Measurements from ENCODE around the gene OR4L1. TPM values are rescaled to one million over a fixed set of nuclear protein-coding genes. Genes with fewer than 3 reads are reported as not detected.

OR4L1 gene
- total RNA-seq, 2 experiments from 2014 or later, result not detected

DNA sequence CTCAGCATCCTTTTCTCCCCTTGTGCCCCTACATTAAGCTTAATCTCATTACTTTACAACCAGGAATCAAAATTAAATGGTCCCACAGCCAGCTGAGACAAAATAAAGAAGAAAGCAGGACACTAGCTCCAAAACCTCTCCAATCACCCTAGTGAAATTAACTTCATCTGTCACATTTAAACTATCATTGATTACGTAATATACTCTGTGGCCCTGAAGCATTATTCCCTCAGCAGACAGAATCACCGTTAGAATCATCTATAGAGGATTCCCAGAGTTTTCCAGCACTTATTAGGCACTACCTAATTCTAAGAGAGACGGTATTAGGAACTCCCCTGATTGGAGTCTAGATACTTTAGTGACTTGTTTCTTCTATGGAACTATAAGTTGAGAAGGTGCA is 50.6 kb downstream of the OR4L1 start, which contains the start of gene OR4K17:
Gene OR4K17, plus strand, starts transcription at position 302 of the 400 bp plus-strand sequence. CDS start 6,761 bp downstream, outside the sequence.
- Mint-ChIP-seq H3K27me3 (no peaks in the 10 kb centered on the region), H3K4me1 (ENCODE audit: low read depth) (no peaks in the 10 kb centered on the region), H3K9me3 (no peaks in the 10 kb centered on the region), H3K27ac (no peak within 1 kb of the TSS), H3K36me3 (ENCODE audit: low read depth) (no peaks in the 10 kb centered on the region), H3K4me3 (no peak within 1 kb of the TSS)
- Histone ChIP-seq H3K27ac (ENCODE audit: low read depth in 1 of 2, low read length in 2 of 2) (no peak within 1 kb of the TSS), H3K4me3 (ENCODE audit: low read length) (no peak within 1 kb of the TSS), H3K36me3 (ENCODE audit: insufficient read depth, low read length) (no peaks in the 10 kb centered on the region), H3K9me3 (ENCODE audit: control insufficient read depth in 1 of 2, insufficient read depth in 1 of 2, low read length in 2 of 2) (no peaks in the 10 kb centered on the region), H3K4me1 (ENCODE audit: insufficient read depth, low read length) (no peaks in the 10 kb centered on the region), H3K27me3 (ENCODE audit: control insufficient read depth in 1 of 2, insufficient read depth in 2 of 2, low read length in 2 of 2) (no peaks in the 10 kb centered on the region)
- ChIA-PET CTCF (no interaction called here), POLR2A (no interaction called here)
- no peak for DNase-seq
- intact Hi-C loops (cut with DNase I, micrococcal nuclease), result no loop called here
- TF ChIP-seq, protein P1, sequence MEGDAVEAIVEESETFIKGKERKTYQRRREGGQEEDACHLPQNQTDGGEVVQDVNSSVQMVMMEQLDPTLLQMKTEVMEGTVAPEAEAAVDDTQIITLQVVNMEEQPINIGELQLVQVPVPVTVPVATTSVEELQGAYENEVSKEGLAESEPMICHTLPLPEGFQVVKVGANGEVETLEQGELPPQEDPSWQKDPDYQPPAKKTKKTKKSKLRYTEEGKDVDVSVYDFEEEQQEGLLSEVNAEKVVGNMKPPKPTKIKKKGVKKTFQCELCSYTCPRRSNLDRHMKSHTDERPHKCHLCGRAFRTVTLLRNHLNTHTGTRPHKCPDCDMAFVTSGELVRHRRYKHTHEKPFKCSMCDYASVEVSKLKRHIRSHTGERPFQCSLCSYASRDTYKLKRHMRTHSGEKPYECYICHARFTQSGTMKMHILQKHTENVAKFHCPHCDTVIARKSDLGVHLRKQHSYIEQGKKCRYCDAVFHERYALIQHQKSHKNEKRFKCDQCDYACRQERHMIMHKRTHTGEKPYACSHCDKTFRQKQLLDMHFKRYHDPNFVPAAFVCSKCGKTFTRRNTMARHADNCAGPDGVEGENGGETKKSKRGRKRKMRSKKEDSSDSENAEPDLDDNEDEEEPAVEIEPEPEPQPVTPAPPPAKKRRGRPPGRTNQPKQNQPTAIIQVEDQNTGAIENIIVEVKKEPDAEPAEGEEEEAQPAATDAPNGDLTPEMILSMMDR (IDR thresholded peaks at IDR 0.05), result no peak
- ATAC-seq (ENCODE audit: poor library complexity), result no peak

Other genes starting within 250 kb of the OR4L1 start
- not detected for gene OR4K2, start 184.9 kb upstream of the OR4L1 start, total RNA-seq
- not detected for gene OR4K5, start 139.4 kb upstream of the OR4L1 start, total RNA-seq
- gene OR4K1, start 129.1 kb upstream of the OR4L1 start, total RNA-seq, result not detected
- gene OR4K15, start 84.5 kb upstream of the OR4L1 start, total RNA-seq, result not detected
- gene OR4Q2, start 57.9 kb upstream of the OR4L1 start, total RNA-seq, result not detected
- not detected for gene OR4K14, start 40.7 kb upstream of the OR4L1 start, total RNA-seq
- gene OR4K13, start 24.0 kb upstream of the OR4L1 start, total RNA-seq, result not detected
- not detected for gene OR4K17, start 50.7 kb downstream of the OR4L1 start, total RNA-seq
- not detected for gene OR4N5, start 78.8 kb downstream of the OR4L1 start, total RNA-seq
- not detected for gene OR11G2, start 130.9 kb downstream of the OR4L1 start, total RNA-seq
- not detected for gene OR11H6, start 163.7 kb downstream of the OR4L1 start, total RNA-seq
- gene OR11H7, start 168.9 kb downstream of the OR4L1 start, total RNA-seq, result not detected
- not detected for gene OR11H4, start 179.2 kb downstream of the OR4L1 start, total RNA-seq
- gene TTC5, start 245.9 kb downstream of the OR4L1 start, total RNA-seq, result 10 to 100 TPM in 1 of 2 experiments, 1 to 10 TPM in 1; 9.7 to 10.8 TPM